Neutrophil (primary cell): ENCODE results near the gene ACACA.

Experiments
- H3K27ac ChIP-seq: fragments of 200-600 bp; sonication (generic); 2 replicates; pipeline ENCODE4 v1.5.1; 2016; ENCODE audit warnings: mild to moderate bottlenecking, moderate library complexity
- H3K27me3 ChIP-seq: fragments of 200-600 bp; sonication (generic); 2 replicates; pipeline ENCODE4 v1.6.0; 2016; ENCODE audit warnings: mild to moderate bottlenecking
- H3K36me3 ChIP-seq: fragments of 200-600 bp; sonication (generic); 2 replicates; pipeline ENCODE4 v1.5.1; 2017
- H3K4me1 ChIP-seq, 2 experiments: fragments of 200-600 bp in 1 of 2; sonication (generic) in 1 of 2; 1 replicate in 1 of 2; 2 replicates in 1 of 2; pipeline versions ENCODE4 v1.5.1 to v1.6.1; 2013 to 2016; ENCODE audit warnings: low read depth in 1 of 2, low read length in 1 of 2, mild to moderate bottlenecking in 1 of 2, moderate library complexity in 1 of 2; ENCODE audit not compliant: control insufficient read depth in 1 of 2, insufficient read depth in 1 of 2
- H3K4me3 ChIP-seq, 2 experiments: fragments of 200-600 bp in 1 of 2; sonication (generic) in 1 of 2; 1 replicate in 1 of 2; 2 replicates in 1 of 2; pipeline ENCODE4 v1.5.1; 2013 to 2016; ENCODE audit warnings: low read depth in 1 of 2, low read length in 1 of 2, mild to moderate bottlenecking in 1 of 2, moderate library complexity in 1 of 2
- H3K9me3 ChIP-seq: fragments of 200-600 bp; sonication (generic); 2 replicates; pipeline ENCODE4 v1.5.1; 2016
- TF ChIP-seq, protein P1 (sequence below): fragments of 200-600 bp; sonication (generic); IDR thresholded peaks from 2 replicates; pipeline ENCODE4 v1.5.1; 2016; ENCODE audit warnings: antibody characterized with exemption

ACACA gene

DNA sequence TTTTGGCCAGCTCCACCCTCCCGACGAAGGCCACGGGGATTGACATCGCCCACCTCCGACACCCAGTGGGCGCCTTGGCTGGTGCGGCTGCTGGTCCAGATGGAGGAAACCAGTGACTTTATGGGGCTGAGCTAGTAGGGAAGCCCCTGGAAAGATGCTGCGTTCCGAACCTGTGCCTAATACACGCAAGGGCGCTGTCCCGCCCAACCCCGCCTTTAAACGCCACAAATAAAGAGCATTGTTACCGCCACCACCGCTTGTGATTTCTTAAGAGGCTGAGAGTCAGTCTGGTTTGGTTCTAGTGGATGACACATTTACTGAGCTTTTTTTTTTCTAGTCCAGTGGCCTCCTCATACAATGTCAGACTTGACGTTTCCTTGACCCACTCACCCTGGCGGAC is 350.0 kb downstream of the ACACA start:
- no peaks in the 10 kb centered on the region for H3K27me3 ChIP-seq
- peaks cover 3 to 9% of the 10 kb centered on the region in 2 experiments for H3K4me1 ChIP-seq
- H3K36me3 ChIP-seq, result peaks cover 43% of the 10 kb centered on the region
- H3K27ac ChIP-seq, result no peak overlapping the region
- no peaks in the 10 kb centered on the region for H3K9me3 ChIP-seq
- H3K4me3 ChIP-seq, result no peak overlapping the region
- TF ChIP-seq, protein P1, sequence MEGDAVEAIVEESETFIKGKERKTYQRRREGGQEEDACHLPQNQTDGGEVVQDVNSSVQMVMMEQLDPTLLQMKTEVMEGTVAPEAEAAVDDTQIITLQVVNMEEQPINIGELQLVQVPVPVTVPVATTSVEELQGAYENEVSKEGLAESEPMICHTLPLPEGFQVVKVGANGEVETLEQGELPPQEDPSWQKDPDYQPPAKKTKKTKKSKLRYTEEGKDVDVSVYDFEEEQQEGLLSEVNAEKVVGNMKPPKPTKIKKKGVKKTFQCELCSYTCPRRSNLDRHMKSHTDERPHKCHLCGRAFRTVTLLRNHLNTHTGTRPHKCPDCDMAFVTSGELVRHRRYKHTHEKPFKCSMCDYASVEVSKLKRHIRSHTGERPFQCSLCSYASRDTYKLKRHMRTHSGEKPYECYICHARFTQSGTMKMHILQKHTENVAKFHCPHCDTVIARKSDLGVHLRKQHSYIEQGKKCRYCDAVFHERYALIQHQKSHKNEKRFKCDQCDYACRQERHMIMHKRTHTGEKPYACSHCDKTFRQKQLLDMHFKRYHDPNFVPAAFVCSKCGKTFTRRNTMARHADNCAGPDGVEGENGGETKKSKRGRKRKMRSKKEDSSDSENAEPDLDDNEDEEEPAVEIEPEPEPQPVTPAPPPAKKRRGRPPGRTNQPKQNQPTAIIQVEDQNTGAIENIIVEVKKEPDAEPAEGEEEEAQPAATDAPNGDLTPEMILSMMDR, result no peak

DNA sequence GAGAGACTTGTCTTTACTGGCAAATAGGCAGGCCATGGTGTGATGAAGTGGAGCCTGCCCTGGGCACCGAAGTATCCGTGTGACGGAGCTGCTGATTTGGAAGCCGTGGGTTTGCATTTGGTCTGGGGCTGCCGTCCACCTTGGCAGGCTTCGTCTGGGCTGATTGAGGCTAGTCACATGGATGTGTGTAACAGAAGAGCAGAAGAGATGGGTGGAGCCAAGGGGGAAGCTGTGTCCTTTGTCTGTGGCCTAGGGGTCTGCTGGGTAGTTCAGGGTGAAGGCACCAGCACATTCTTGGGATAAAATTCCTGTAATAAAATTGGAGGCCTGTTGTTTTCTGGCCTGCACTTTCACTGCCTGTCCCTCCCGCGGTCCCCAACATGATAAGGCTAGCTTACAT is 351.7 kb downstream of the ACACA start:
- Histone ChIP-seq H3K4me3 (no peak overlapping the region), H3K36me3 (peaks cover 60% of the 10 kb centered on the region), H3K4me1 (peaks cover 3 to 9% of the 10 kb centered on the region in 2 experiments), H3K9me3 (no peaks in the 10 kb centered on the region), H3K27ac (no peak overlapping the region), H3K27me3 (no peaks in the 10 kb centered on the region)
- TF ChIP-seq, protein P1, result no peak

DNA sequence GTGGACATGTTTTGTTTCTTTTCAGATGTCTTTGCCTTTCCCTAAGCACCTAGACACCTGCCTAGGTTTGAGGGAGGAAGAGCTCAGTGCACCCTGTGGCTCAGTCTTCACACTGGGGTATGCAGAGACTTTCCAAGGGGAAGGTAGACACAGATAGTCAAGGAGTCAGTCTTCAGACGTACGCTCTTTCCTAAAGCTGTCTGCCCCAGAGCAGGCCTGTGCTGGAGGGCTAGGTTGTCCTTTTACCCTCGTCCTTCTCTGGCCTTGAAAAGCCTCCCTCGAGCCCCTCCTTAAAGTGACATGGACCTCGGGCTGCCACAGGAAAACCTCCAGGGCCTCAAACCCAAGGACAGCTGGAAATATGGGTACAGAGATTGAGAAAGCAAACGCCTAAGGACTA is 354.2 kb downstream of the ACACA start:
- TF ChIP-seq, protein P1, result no peak
- H3K27ac ChIP-seq, result no peak overlapping the region
- H3K4me3 ChIP-seq, result no peak overlapping the region
- H3K36me3 ChIP-seq, result peaks cover 63% of the 10 kb centered on the region
- H3K9me3 ChIP-seq, result no peaks in the 10 kb centered on the region
- H3K27me3 ChIP-seq, result no peaks in the 10 kb centered on the region
- peaks cover 3 to 9% of the 10 kb centered on the region in 2 experiments for H3K4me1 ChIP-seq

DNA sequence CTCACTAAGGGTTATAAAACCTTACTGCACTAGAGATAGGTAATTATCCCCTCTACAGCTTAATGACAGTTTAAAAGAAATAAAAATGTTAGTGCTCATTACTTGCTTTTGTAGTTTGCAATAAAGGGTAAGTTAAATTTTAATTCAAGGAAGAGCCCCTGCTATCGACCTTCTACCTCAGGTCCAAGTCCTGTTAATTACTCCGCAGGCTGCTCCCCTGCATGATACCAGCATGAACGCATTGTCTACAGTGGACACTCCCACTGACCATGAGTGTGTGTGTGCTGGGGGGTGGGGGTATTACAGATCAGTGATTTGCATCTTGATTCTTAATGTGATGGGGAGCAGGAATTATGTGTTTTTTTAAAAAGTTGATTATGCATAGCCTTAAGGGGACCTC is 354.8 kb downstream of the ACACA start:
- Histone ChIP-seq H3K27ac (no peak overlapping the region), H3K4me1 (peaks cover 3 to 9% of the 10 kb centered on the region in 2 experiments), H3K4me3 (no peak overlapping the region), H3K9me3 (no peaks in the 10 kb centered on the region), H3K36me3 (peaks cover 62% of the 10 kb centered on the region), H3K27me3 (no peaks in the 10 kb centered on the region)
- TF ChIP-seq, protein P1, result no peak

DNA sequence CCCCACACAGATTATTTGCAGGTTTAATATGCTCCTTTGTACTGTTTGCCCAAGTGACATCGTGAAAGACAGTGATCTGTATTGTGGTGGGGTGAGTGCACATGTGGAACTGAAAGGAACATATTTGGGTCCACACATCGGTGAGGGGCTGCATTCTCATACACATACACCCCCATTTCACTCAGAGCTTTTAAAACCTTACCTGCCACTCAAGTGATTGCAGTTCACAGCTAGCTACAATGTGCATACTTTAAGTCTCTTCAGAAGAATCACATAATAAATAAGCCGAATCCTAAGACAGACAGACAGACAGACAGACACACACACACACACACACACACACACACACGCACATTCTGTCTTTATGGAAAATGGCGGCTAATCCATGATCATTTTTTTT is 355.3 kb downstream of the ACACA start:
- peaks cover 3 to 9% of the 10 kb centered on the region in 2 experiments for H3K4me1 ChIP-seq
- TF ChIP-seq, protein P1, result no peak
- H3K4me3 ChIP-seq, result no peak overlapping the region
- peaks cover 62% of the 10 kb centered on the region for H3K36me3 ChIP-seq
- H3K9me3 ChIP-seq, result no peaks in the 10 kb centered on the region
- no peaks in the 10 kb centered on the region for H3K27me3 ChIP-seq
- no peak overlapping the region for H3K27ac ChIP-seq

DNA sequence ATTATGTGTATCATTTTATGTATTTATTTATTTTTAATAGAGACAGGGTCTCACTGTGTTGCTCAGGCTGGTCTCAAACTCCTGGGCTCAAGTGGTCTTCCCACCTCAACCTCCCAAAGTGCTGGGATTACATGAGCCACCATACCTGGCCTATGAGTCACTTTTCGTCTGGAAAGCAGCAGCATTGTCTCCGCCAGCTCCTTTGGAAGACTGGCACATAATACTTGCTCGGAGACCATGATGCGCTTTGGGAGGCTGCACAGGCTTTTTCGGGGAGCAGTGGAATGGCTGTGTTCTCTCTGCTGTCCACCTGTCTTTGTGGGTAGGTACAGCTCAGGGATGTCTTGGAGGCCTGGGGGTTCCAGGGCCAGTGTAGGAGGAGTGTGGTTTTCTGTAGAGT is 355.7 kb downstream of the ACACA start:
- H3K4me1 ChIP-seq, result peaks cover 3 to 9% of the 10 kb centered on the region in 2 experiments
- TF ChIP-seq, protein P1, result no peak
- no peak overlapping the region for H3K4me3 ChIP-seq
- no peak overlapping the region for H3K27ac ChIP-seq
- no peaks in the 10 kb centered on the region for H3K9me3 ChIP-seq
- no peaks in the 10 kb centered on the region for H3K27me3 ChIP-seq
- peaks cover 62% of the 10 kb centered on the region for H3K36me3 ChIP-seq
